HG02798 (cell line): Measurements from ENCODE around the gene MYBPHL.
A peak's percentile ranks its signal among the peaks of the same experiment; 100 is the strongest.

ENCODE experiments used
- ATAC-seq: cut with Tn5 transposase; IDR thresholded peaks from one replicate; pipeline ENCODE4 v1.9.1; 2021; ENCODE audit warnings: mild to moderate bottlenecking; ENCODE audit not compliant: unreplicated experiment, poor library complexity

The MYBPHL gene

GRCh38 chr1:109282497-109282951 lies 24.3 kb downstream of the MYBPHL start:
- ATAC-seq, result no peak

GRCh38 chr1:109281680-109282496 lies 24.9 kb downstream of the MYBPHL start:
- ATAC-seq, result no peak

- ATAC-seq, result no peak
Observed at GRCh38 chr1:109280862-109281261, 25.9 kb downstream of the MYBPHL start.

- no peak for ATAC-seq
Observed at GRCh38 chr1:109279615-109280278, 27.1 kb downstream of the MYBPHL start.

GRCh38 chr1:109277434-109278204 lies 29.2 kb downstream of the MYBPHL start:
- peak; percentile 81 for ATAC-seq

GRCh38 chr1:109275706-109276345 lies 31.0 kb downstream of the MYBPHL start:
- ATAC-seq, result no peak

GRCh38 chr1:109274533-109275476 lies 32.0 kb downstream of the MYBPHL start:
- ATAC-seq, result no peak

GRCh38 chr1:109273570-109274288 lies 33.1 kb downstream of the MYBPHL start:
- ATAC-seq, result no peak

GRCh38 chr1:109272831-109273547 lies 33.8 kb downstream of the MYBPHL start:
- ATAC-seq, result no peak

- no peak for ATAC-seq
Observed at GRCh38 chr1:109272021-109272799, 34.6 kb downstream of the MYBPHL start.

GRCh38 chr1:109271458-109271857 lies 35.4 kb downstream of the MYBPHL start:
- ATAC-seq, result no peak

- no peak for ATAC-seq
Observed at GRCh38 chr1:109270623-109271317, 36.0 kb downstream of the MYBPHL start.

GRCh38 chr1:109269981-109270622 lies 36.7 kb downstream of the MYBPHL start:
- ATAC-seq, result no peak

GRCh38 chr1:109269212-109269980 lies 37.4 kb downstream of the MYBPHL start:
- ATAC-seq, result no peak

GRCh38 chr1:109268431-109269211 lies 38.2 kb downstream of the MYBPHL start:
- no peak for ATAC-seq
